ENCODE results near the gene ADORA3.

- TF ChIP-seq CTCF (IDR thresholded peaks at IDR 0.05) (peak in 5 of 6 experiments; percentile 37 to 67 (median 57)), POLR2A (IDR thresholded peaks at IDR 0.05) (no peak)
Measured at GRCh38 chr1:111481387-111482221, 21.8 kb downstream of the ADORA3 start.
